IMR-90 (cell line): ENCODE results near the gene RERE. TPM values are rescaled to one million over a fixed set of nuclear protein-coding genes. Genes with fewer than 3 reads are reported as not detected.

Source experiments
- ATAC-seq: fragments of 200-7000 bp; cut with Tn5 transposase; 2 replicates; pipeline ENCODE4 v1.9.1; 2020; ENCODE audit warnings: low read depth, mild to moderate bottlenecking, moderate library complexity
- BruUV-seq: library from RNA; stranded (reverse); fragments of 400-500 nt; replicated peaks from 2 replicates; lab custom pipeline; 2021; lab: Mats Ljungman, UMichigan
- CTCF ChIA-PET: fragments of 300-600 bp; formaldehyde crosslinking; extraction: SDS; loops from one replicate; lab custom pipeline; 2021; ENCODE audit warnings: antibody characterized with exemption; lab: Yijun Ruan, JAX
- POLR2A ChIA-PET: fragments of 300-600 bp; sonication (Branson Sonifier 250); formaldehyde crosslinking; loops from one replicate; lab custom pipeline; 2022; ENCODE audit warnings: antibody characterized with exemption; ENCODE audit not compliant: unreplicated experiment; lab: Charles Lee
- DNase-seq: peaks from one replicate; pipeline ENCODE4 v3.0.0; 2013
- H2AFZ ChIP-seq: replicated peaks from 2 replicates; pipeline ENCODE3; 2013; ENCODE audit warnings: low read length, mild to moderate bottlenecking; ENCODE audit not compliant: poor library complexity
- H2AK5ac ChIP-seq: 2 replicates; pipeline ENCODE4 v1.6.1; 2013; ENCODE audit warnings: low read depth, low read length, inconsistent platforms
- H2AK9ac ChIP-seq: replicated peaks from 2 replicates; pipeline ENCODE3; 2013; ENCODE audit warnings: mild to moderate bottlenecking, low read depth, low read length, moderate library complexity; ENCODE audit not compliant: poor library complexity
- H2BK120ac ChIP-seq: 2 replicates; pipeline ENCODE4 v1.6.1; 2013; ENCODE audit warnings: low read depth, low read length, inconsistent platforms
- H2BK15ac ChIP-seq: 3 replicates; pipeline ENCODE4 v1.6.1; 2013; ENCODE audit warnings: low read depth, low read length, inconsistent platforms
- H2BK20ac ChIP-seq: 2 replicates; pipeline ENCODE4 v1.6.1; 2013; ENCODE audit warnings: low read depth, mild to moderate bottlenecking, inconsistent platforms, low read length, moderate library complexity
- H2BK5ac ChIP-seq: 2 replicates; pipeline ENCODE4 v1.6.1; 2013; ENCODE audit warnings: mild to moderate bottlenecking, low read depth, low read length, inconsistent platforms; ENCODE audit not compliant: poor library complexity, severe bottlenecking
- H3K14ac ChIP-seq: replicated peaks from 2 replicates; pipeline ENCODE4 v1.6.1; 2013; ENCODE audit warnings: low read depth, low read length, inconsistent platforms
- H3K18ac ChIP-seq: 2 replicates; pipeline ENCODE4 v1.6.1; 2013; ENCODE audit warnings: low read depth, low read length, control low read depth
- H3K23ac ChIP-seq: 2 replicates; pipeline ENCODE4 v1.6.1; 2013; ENCODE audit warnings: low read depth, low read length, inconsistent platforms
- H3K27ac ChIP-seq: 2 replicates; pipeline ENCODE4 v1.5.1; 2013; ENCODE audit warnings: mild to moderate bottlenecking, control low read depth, low read length; ENCODE audit not compliant: insufficient read depth
- H3K27me3 ChIP-seq: 2 replicates; pipeline ENCODE4 v1.6.1; 2013; ENCODE audit warnings: low read length; ENCODE audit not compliant: control insufficient read depth, insufficient read depth
- H3K36me3 ChIP-seq: 2 replicates; pipeline ENCODE4 v1.6.1; 2013; ENCODE audit warnings: low read length, mixed read lengths; ENCODE audit not compliant: control insufficient read depth, insufficient read depth
- H3K4ac ChIP-seq: 2 replicates; pipeline ENCODE4 v1.6.1; 2013; ENCODE audit warnings: low read depth, low read length, inconsistent platforms
- H3K4me1 ChIP-seq: 2 replicates; pipeline ENCODE4 v1.6.1; 2013; ENCODE audit warnings: low read length, mixed read lengths; ENCODE audit not compliant: control insufficient read depth, insufficient read depth
- H3K4me2 ChIP-seq: 2 replicates; pipeline ENCODE4 v1.6.1; 2013; ENCODE audit warnings: low read depth, mild to moderate bottlenecking, control low read depth, low read length, moderate library complexity
- H3K4me3 ChIP-seq: 2 replicates; pipeline ENCODE4 v1.5.1; 2013; ENCODE audit warnings: low read depth, mild to moderate bottlenecking, control low read depth, low read length, moderate library complexity; ENCODE audit not compliant: insufficient read depth
- H3K56ac ChIP-seq: 2 replicates; pipeline ENCODE4 v1.6.1; 2013; ENCODE audit warnings: low read length, inconsistent platforms; ENCODE audit not compliant: insufficient read depth; ENCODE audit errors: extremely low read depth
- H3K79me1 ChIP-seq, 2 experiments: 2 replicates each; pipeline ENCODE4 v1.6.1; 2013; ENCODE audit warnings: low read length in 2 of 2, inconsistent platforms in 1 of 2, low read depth in 1 of 2
- H3K9ac ChIP-seq: 2 replicates; pipeline ENCODE4 v1.6.1; 2013; ENCODE audit warnings: low read depth, low read length, control low read depth
- H3K9me1 ChIP-seq: 2 replicates; pipeline ENCODE4 v1.6.1; 2013; ENCODE audit warnings: low read length, inconsistent platforms; ENCODE audit not compliant: insufficient read depth
- H3K9me3 ChIP-seq: 2 replicates; pipeline ENCODE4 v1.6.1; 2013; ENCODE audit warnings: low read length; ENCODE audit not compliant: control insufficient read depth, insufficient read depth
- H4K20me1 ChIP-seq: 2 replicates; pipeline ENCODE4 v1.6.1; 2013; ENCODE audit warnings: low read length, inconsistent platforms; ENCODE audit not compliant: insufficient read depth
- H4K5ac ChIP-seq: 2 replicates; pipeline ENCODE4 v1.6.1; 2013; ENCODE audit warnings: mild to moderate bottlenecking, low read depth, low read length, control low read depth
- H4K8ac ChIP-seq, 2 experiments: 2 replicates each; pipeline ENCODE4 v1.6.1; 2013; ENCODE audit warnings: low read depth in 2 of 2, low read length in 2 of 2, control low read depth in 1 of 2, inconsistent platforms in 1 of 2
- H4K91ac ChIP-seq: 2 replicates; pipeline ENCODE4 v1.6.1; 2013; ENCODE audit warnings: low read depth, low read length, inconsistent platforms; ENCODE audit not compliant: insufficient read depth
- BHLHE40 ChIP-seq: fragments of 150-350 bp; IDR thresholded peaks from 2 replicates; pipeline ENCODE4 v1.6.1; 2016; ENCODE audit warnings: mild to moderate bottlenecking, low read depth, low read length
- CEBPB ChIP-seq: IDR thresholded peaks from 2 replicates; pipeline ENCODE4 v1.6.1; 2012; ENCODE audit warnings: low read depth, low read length, improper control_type of control experiment
- FOS ChIP-seq: fragments of 150-350 bp; IDR thresholded peaks from 2 replicates; pipeline ENCODE4 v1.6.1; 2016; ENCODE audit warnings: low read depth, low read length
- MAFK ChIP-seq: IDR thresholded peaks from 2 replicates; pipeline ENCODE4 v1.6.1; 2012; ENCODE audit warnings: low read depth, low read length, improper control_type of control experiment
- MAZ ChIP-seq: IDR thresholded peaks from 2 replicates; pipeline ENCODE4 v1.6.1; 2012; ENCODE audit warnings: low read depth, mild to moderate bottlenecking, low read length, improper control_type of control experiment, moderate library complexity, borderline replicate concordance
- MXI1 ChIP-seq: IDR thresholded peaks from 2 replicates; pipeline ENCODE4 v1.6.1; 2012; ENCODE audit warnings: low read depth, mild to moderate bottlenecking, low read length, moderate library complexity, borderline replicate concordance
- NFE2L2 ChIP-seq: fragments of 150-350 bp; IDR thresholded peaks from 2 replicates; pipeline ENCODE4 v1.6.1; 2016; ENCODE audit warnings: low read depth, mild to moderate bottlenecking, low read length
- RAD21 ChIP-seq: IDR thresholded peaks from 2 replicates; pipeline ENCODE4 v1.6.1; 2012; ENCODE audit warnings: low read length, improper control_type of control experiment
- RCOR1 ChIP-seq: IDR thresholded peaks from 2 replicates; pipeline ENCODE4 v1.6.1; 2012; ENCODE audit warnings: mild to moderate bottlenecking, low read length, improper control_type of control experiment; ENCODE audit not compliant: insufficient replicate concordance
- SMC3 ChIP-seq: fragments of 150-350 bp; IDR thresholded peaks from 2 replicates; pipeline ENCODE4 v1.6.1; 2016; ENCODE audit warnings: low read depth, mild to moderate bottlenecking, antibody characterized with exemption, low read length, moderate library complexity
- WGBS, 2 experiments: methylation state at CpG; one replicate each; pipeline versions ENCODE4 v1.1.5 to v1.1.7; 2013; ENCODE audit warnings: missing lambda C conversion rate in 2 of 2; ENCODE audit not compliant: insufficient read length in 1 of 2; ENCODE audit errors: extremely low coverage in 2 of 2; 5-methylcytosine and 5-hydroxymethylcytosine counted together
- dilution Hi-C: fragments of 300-500 bp; cut with HindIII; formaldehyde crosslinking; loops from one replicate; pipeline ENCODE4 v1.14.3; 2018; ENCODE audit warnings: low sequenced_read_pairs; ENCODE audit not compliant: unreplicated experiment
- in situ Hi-C: fragments of 300-500 bp; cut with MboI; formaldehyde crosslinking; loops from 3 replicates; pipeline ENCODE4 v1.14.3; 2019; ENCODE audit warnings: low sequenced_read_pairs, inconsistent platforms, mixed read lengths
- intact Hi-C: fragments of 100-400 bp; cut with micrococcal nuclease; formaldehyde crosslinking; loops from 2 replicates; pipeline ENCODE4 v1.10.0; 2022
- polyA plus RNA-seq, 3 experiments: library from polyadenylated mRNA; depleted of rRNA; stranded (reverse); fragments of >200 nt; gene quantifications; 2 replicates each; pipeline ENCODE4 v1.2.3, GENCODE V29; 2012; ENCODE audit warnings: low replicate concordance in 1 of 3
- total RNA-seq: library from RNA; depleted of rRNA; stranded (reverse); fragments of >200 nt; gene quantifications from 2 replicates; pipeline ENCODE4 v1.2.3, GENCODE V29; 2012
- TF ChIP-seq, protein P1 (sequence below): conservative IDR thresholded peaks from 2 replicates; pipeline ENCODE4 v1.5.1; 2012; ENCODE audit warnings: mild to moderate bottlenecking, low read depth, low read length, improper control_type of control experiment

Gene RERE
- total and polyA plus RNA-seq, 2 of the 4 experiments (the other 2 are of a cell fraction): 11.5 to 25.1 TPM

- POLR2A ChIA-PET: interaction anchor here (0.7 kb wide), 1 partner anchor 209 kb away, joined by 6 read pairs; no protein-coding TSS in a partner anchor
- peak overlapping the region; percentile 48; the same call in 1 of the 2 replicates for H3K4ac ChIP-seq
- intact Hi-C loops (no loop called here), in situ Hi-C loops (loop anchor here (10.0 to 25.0 kb wide), 2 partner anchors 278 to 580 kb away; no protein-coding TSS in a partner anchor), dilution Hi-C loops (no loop called here)
- TF ChIP-seq SMC3 (no peak), MXI1 (no peak), BHLHE40 (no peak), MAZ (no peak), MAFK (no peak), CEBPB (peak; percentile 82), FOS (peak; percentile 35; the same call in 1 of the 2 replicates), NFE2L2 (no peak), RCOR1 (no peak), RAD21 (no peak)
- TF ChIP-seq, protein P1, sequence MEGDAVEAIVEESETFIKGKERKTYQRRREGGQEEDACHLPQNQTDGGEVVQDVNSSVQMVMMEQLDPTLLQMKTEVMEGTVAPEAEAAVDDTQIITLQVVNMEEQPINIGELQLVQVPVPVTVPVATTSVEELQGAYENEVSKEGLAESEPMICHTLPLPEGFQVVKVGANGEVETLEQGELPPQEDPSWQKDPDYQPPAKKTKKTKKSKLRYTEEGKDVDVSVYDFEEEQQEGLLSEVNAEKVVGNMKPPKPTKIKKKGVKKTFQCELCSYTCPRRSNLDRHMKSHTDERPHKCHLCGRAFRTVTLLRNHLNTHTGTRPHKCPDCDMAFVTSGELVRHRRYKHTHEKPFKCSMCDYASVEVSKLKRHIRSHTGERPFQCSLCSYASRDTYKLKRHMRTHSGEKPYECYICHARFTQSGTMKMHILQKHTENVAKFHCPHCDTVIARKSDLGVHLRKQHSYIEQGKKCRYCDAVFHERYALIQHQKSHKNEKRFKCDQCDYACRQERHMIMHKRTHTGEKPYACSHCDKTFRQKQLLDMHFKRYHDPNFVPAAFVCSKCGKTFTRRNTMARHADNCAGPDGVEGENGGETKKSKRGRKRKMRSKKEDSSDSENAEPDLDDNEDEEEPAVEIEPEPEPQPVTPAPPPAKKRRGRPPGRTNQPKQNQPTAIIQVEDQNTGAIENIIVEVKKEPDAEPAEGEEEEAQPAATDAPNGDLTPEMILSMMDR: no peak
- CTCF ChIA-PET: interaction anchor here (0.8 kb wide), 1 partner anchor 157 kb away, joined by 3 read pairs; no protein-coding TSS in a partner anchor
- peaks cover 9% of the 10 kb centered on the region; the same call in 1 of the 2 replicates for H4K20me1 ChIP-seq
- H3K4me2 ChIP-seq: no peak overlapping the region
- ATAC-seq (peak; percentile 72), DNase-seq (peak; percentile 84)
- H2BK5ac ChIP-seq: no peak overlapping the region
- no CpG with 5 or more reads among the region's 1 CpG for WGBS, 2 experiments
- H3K4me3 ChIP-seq: no peak overlapping the region
- H3K23ac ChIP-seq: no peak overlapping the region
- peaks cover 9% of the 10 kb centered on the region for H3K9me1 ChIP-seq
- no peak overlapping the region for H3K56ac ChIP-seq
- peaks cover 12% of the 10 kb centered on the region for H3K4me1 ChIP-seq
- no peak overlapping the region for H4K8ac ChIP-seq
- H3K18ac ChIP-seq: peak overlapping the region; percentile 14; the same call in 1 of the 2 replicates
- no peak overlapping the region for H3K14ac ChIP-seq
- H4K5ac ChIP-seq: no peak overlapping the region
- peak overlapping the region; percentile 21; the same call in 1 of the 2 replicates for H2BK120ac ChIP-seq
- no peak overlapping the region for H3K9ac ChIP-seq
- H2AFZ ChIP-seq: no peak overlapping the region
- H2BK15ac ChIP-seq: no peak overlapping the region
- H3K27ac ChIP-seq: no peak overlapping the region
- no peaks in the 10 kb centered on the region for H3K36me3 ChIP-seq
- no peaks in the 10 kb centered on the region for H3K9me3 ChIP-seq
- H2AK9ac ChIP-seq: no peak overlapping the region
- no peak overlapping the region for H2AK5ac ChIP-seq
- no TSS peak for BruUV-seq
- H3K27me3 ChIP-seq: no peaks in the 10 kb centered on the region
- H3K79me1 ChIP-seq: peaks cover 32 to 71% of the 10 kb centered on the region in 2 experiments
- H4K91ac ChIP-seq: no peak overlapping the region
- peak overlapping the region; percentile 61; the same call in 1 of the 2 replicates for H2BK20ac ChIP-seq
Observed at GRCh38 chr1:8567146-8567545, 250.3 kb downstream of the RERE start.
